Left ventricle myocardium inferior (tissue), 1 donor: ENCODE measurements around the gene NBPF15. TPM values are rescaled to one million over a fixed set of nuclear protein-coding genes. Genes with fewer than 3 reads are reported as not detected.
"Not testable (repeated sequence)": the region's sequence is repeated elsewhere in the genome, so short reads cannot be mapped to it uniquely, and the experiment has no call there.

Source experiments
- DNase-seq: peaks from one replicate; pipeline ENCODE4 v3.0.0-alpha.2; 2020
- H3K27ac ChIP-seq: fragments of 200-600 bp; replicated peaks from 2 replicates; pipeline ENCODE4 v1.8.0; 2021
- H3K27me3 ChIP-seq: fragments of 200-600 bp; 2 replicates; pipeline ENCODE4 v1.8.0; 2021; ENCODE audit warnings: low read depth
- H3K36me3 ChIP-seq: fragments of 200-600 bp; 2 replicates; pipeline ENCODE4 v1.8.0; 2021
- H3K4me1 ChIP-seq: fragments of 200-600 bp; 2 replicates; pipeline ENCODE4 v1.8.0; 2021
- H3K4me3 ChIP-seq: fragments of 200-600 bp; 2 replicates; pipeline ENCODE4 v1.8.0; 2021; ENCODE audit warnings: mild to moderate bottlenecking, moderate library complexity
- H3K9me3 ChIP-seq: fragments of 200-600 bp; replicated peaks from 2 replicates; pipeline ENCODE4 v1.8.0; 2021
- intact Hi-C: fragments of 100-400 bp; cut with micrococcal nuclease; formaldehyde crosslinking; loops from one replicate; pipeline ENCODE4 v1.11.0; 2022
- long read RNA-seq: library from polyadenylated mRNA; unstranded; transcript quantifications from one replicate; pipeline ENCODE4 v2.0.0, GENCODE V29; 2021
- total RNA-seq: library from RNA; stranded (reverse); fragmentation: NEBNext Ultra II Directional; extraction: Animal tissue kit (Norgen Biotek cat#: 25700); gene quantifications from one replicate; pipeline ENCODE4 v1.2.1, GENCODE V29; 2021
- donor health status: DM: no; HTN: yes; CAD: no; lungs with severe emphysema.

NBPF15 gene, protein sequence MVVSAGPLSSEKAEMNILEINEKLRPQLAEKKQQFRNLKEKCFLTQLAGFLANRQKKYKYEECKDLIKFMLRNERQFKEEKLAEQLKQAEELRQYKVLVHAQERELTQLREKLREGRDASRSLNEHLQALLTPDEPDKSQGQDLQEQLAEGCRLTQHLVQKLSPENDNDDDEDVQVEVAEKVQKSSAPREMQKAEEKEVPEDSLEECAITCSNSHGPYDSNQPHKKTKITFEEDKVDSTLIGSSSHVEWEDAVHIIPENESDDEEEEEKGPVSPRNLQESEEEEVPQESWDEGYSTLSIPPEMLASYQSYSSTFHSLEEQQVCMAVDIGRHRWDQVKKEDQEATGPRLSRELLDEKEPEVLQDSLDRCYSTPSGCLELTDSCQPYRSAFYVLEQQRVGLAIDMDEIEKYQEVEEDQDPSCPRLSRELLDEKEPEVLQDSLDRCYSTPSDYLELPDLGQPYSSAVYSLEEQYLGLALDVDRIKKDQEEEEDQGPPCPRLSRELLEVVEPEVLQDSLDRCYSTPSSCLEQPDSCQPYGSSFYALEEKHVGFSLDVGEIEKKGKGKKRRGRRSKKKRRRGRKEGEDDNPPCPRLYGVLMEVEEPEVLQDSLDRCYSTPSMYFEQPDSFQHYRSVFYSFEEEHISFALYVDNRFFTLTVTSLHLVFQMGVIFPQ
- total RNA-seq = 7.6 TPM
- long read RNA-seq, partial matches to known transcripts = 2 of 6 reads
- long read RNA-seq, other reads (novel, unspliced or antisense) = 4 of 6 reads

GRCh38 chr1:144461136-144461759 is at the start of gene NBPF15:
TSS of gene NBPF15 (minus strand) at chr1:144461669. CDS start at chr1:144440003, 21,666 bp downstream.
- H3K4me1 ChIP-seq, H3K27me3 ChIP-seq, H3K9me3 ChIP-seq, intact Hi-C loops, H3K36me3 ChIP-seq: not testable (repeated sequence)
- peak; percentile 81 for DNase-seq
- peak within 1 kb of the TSS; percentile 78 for H3K4me3 ChIP-seq
- peak within 1 kb of the TSS; percentile 81 for H3K27ac ChIP-seq

GRCh38 chr1:144496429-144496828 is 35.0 kb upstream of the NBPF15 start:
- intact Hi-C loops, H3K27me3 ChIP-seq, H3K4me3 ChIP-seq, H3K4me1 ChIP-seq, H3K36me3 ChIP-seq, H3K9me3 ChIP-seq, DNase-seq, H3K27ac ChIP-seq: not testable (repeated sequence)

GRCh38 chr1:144494130-144494529 is 32.7 kb upstream of the NBPF15 start:
- H3K27me3 ChIP-seq, H3K4me1 ChIP-seq, H3K27ac ChIP-seq, H3K4me3 ChIP-seq, H3K9me3 ChIP-seq, intact Hi-C loops, DNase-seq, H3K36me3 ChIP-seq: not testable (repeated sequence)

GRCh38 chr1:144490394-144490793 is 28.9 kb upstream of the NBPF15 start:
- DNase-seq, H3K4me3 ChIP-seq, H3K36me3 ChIP-seq, H3K4me1 ChIP-seq, H3K27me3 ChIP-seq, intact Hi-C loops, H3K9me3 ChIP-seq, H3K27ac ChIP-seq: not testable (repeated sequence)

DNA sequence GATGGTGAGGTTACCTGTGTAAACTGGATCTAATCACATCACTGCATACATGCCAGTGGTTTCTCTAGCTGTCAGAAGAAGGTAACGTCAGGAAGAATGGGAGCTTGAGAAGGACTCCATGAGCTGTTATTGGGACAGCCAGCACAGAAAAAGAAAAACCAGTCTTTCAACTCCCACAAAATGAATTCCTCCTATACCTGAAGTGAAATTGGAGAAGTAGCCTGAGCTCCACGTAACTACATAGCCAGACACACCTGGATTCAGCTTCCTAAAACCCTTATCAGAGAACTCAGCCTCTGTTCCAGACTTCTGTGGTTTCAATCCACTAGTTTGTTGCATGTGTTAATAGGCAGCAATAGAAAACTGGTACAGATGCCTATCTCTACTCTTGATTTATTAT is 25.5 kb upstream of the NBPF15 start:
- H3K27ac ChIP-seq, intact Hi-C loops, H3K36me3 ChIP-seq, H3K4me1 ChIP-seq, H3K9me3 ChIP-seq, H3K4me3 ChIP-seq, DNase-seq, H3K27me3 ChIP-seq: not testable (repeated sequence)

- DNase-seq, H3K27me3 ChIP-seq, intact Hi-C loops, H3K36me3 ChIP-seq, H3K4me1 ChIP-seq, H3K27ac ChIP-seq, H3K9me3 ChIP-seq, H3K4me3 ChIP-seq: not testable (repeated sequence)
These were observed 23.9 kb upstream of the NBPF15 start for GRCh38 chr1:144485048-144485993.

GRCh38 chr1:144473897-144474296 is 12.4 kb upstream of the NBPF15 start:
- H3K4me3 ChIP-seq, H3K27ac ChIP-seq, H3K36me3 ChIP-seq, H3K4me1 ChIP-seq, intact Hi-C loops, DNase-seq, H3K9me3 ChIP-seq, H3K27me3 ChIP-seq: not testable (repeated sequence)

DNA sequence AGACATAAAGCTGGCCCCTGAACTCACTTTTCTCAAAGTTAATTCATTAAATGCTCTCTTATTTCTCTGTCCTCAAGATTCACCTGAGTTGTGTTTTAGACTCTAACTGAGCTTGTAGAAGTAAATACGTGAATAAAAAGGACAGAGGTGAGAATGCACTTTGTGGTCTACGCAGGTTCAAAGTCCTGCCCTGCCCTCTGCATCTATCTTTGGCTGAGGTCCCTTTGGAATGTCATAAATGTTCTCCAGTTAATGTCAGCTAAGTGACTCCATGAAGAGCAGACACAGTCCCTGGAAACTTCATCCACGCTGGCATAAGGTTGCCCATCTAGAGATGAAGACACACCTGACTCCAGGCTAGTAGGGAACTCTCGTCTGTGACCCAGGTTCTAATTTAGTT is 10.0 kb upstream of the NBPF15 start:
- DNase-seq, H3K4me3 ChIP-seq, H3K4me1 ChIP-seq, H3K9me3 ChIP-seq, H3K27me3 ChIP-seq, H3K36me3 ChIP-seq, intact Hi-C loops, H3K27ac ChIP-seq: not testable (repeated sequence)

GRCh38 chr1:144461778-144462177 is 309 bp upstream of the NBPF15 start:
- H3K27me3 ChIP-seq, H3K36me3 ChIP-seq, H3K27ac ChIP-seq, H3K4me1 ChIP-seq, intact Hi-C loops, H3K9me3 ChIP-seq, DNase-seq: not testable (repeated sequence)
- H3K4me3 ChIP-seq = peak overlapping the region; percentile 78

GRCh38 chr1:144460686-144461085 is 783 bp downstream of the NBPF15 start:
- H3K4me1 ChIP-seq, H3K27me3 ChIP-seq, H3K36me3 ChIP-seq, DNase-seq, H3K9me3 ChIP-seq, intact Hi-C loops: not testable (repeated sequence)
- peak overlapping the region; percentile 81 for H3K27ac ChIP-seq
- H3K4me3 ChIP-seq = peak overlapping the region; percentile 78

- H3K9me3 ChIP-seq, H3K27me3 ChIP-seq, H3K4me3 ChIP-seq, H3K27ac ChIP-seq, H3K4me1 ChIP-seq, DNase-seq, intact Hi-C loops, H3K36me3 ChIP-seq: not testable (repeated sequence)
These were observed 19.1 kb downstream of the NBPF15 start for GRCh38 chr1:144442402-144442801.

GRCh38 chr1:144439737-144440136 is 21.7 kb downstream of the NBPF15 start:
- intact Hi-C loops, H3K27ac ChIP-seq, H3K36me3 ChIP-seq, DNase-seq, H3K4me1 ChIP-seq, H3K4me3 ChIP-seq, H3K27me3 ChIP-seq, H3K9me3 ChIP-seq: not testable (repeated sequence)
